Heart right ventricle (tissue), 16 donors: ENCODE measurements around the gene CCL2. TPM values are rescaled to one million over a fixed set of nuclear protein-coding genes. Genes with fewer than 3 reads are reported as not detected.

Experiments
- ATAC-seq, 8 donors: fragments of 200-7000 bp; cut with Tn5 transposase; one replicate each; pipeline ENCODE4 v1.9.1; 2020; ENCODE audit warnings: mild to moderate bottlenecking in 8 of 8, moderate library complexity in 8 of 8, moderate number of reproducible peaks in 1 of 8
- DNase-seq, 2 donors: peaks; one replicate each; pipeline ENCODE4 v3.0.0-alpha.2; 2020
- H3K27ac ChIP-seq, 10 donors: fragments of 200-600 bp; sonication (generic) in 2 of 10; one replicate each; pipeline versions ENCODE4 v1.5.0 to v1.8.0; 2020 to 2022; ENCODE audit warnings: mild to moderate bottlenecking in 3 of 10
- H3K27me3 ChIP-seq, 7 donors: fragments of 200-600 bp; one replicate each; pipeline ENCODE4 v1.8.0; 2021 to 2022; ENCODE audit warnings: mild to moderate bottlenecking in 2 of 7
- H3K36me3 ChIP-seq, 9 donors: fragments of 200-600 bp; sonication (generic) in 1 of 9; one replicate each; pipeline versions ENCODE4 v1.5.0 to v1.8.0; 2020 to 2022; ENCODE audit warnings: mild to moderate bottlenecking in 2 of 9
- H3K4me1 ChIP-seq, 9 donors: fragments of 200-600 bp; sonication (generic) in 1 of 9; one replicate each; pipeline versions ENCODE4 v1.5.0 to v1.8.0; 2020 to 2022; ENCODE audit warnings: mild to moderate bottlenecking in 4 of 9
- H3K4me3 ChIP-seq, 10 donors: fragments of 200-600 bp; sonication (generic) in 2 of 10; one replicate each; pipeline versions ENCODE4 v1.5.0 to v1.8.0; 2020 to 2022; ENCODE audit warnings: mild to moderate bottlenecking in 7 of 10, moderate library complexity in 2 of 10
- H3K9me3 ChIP-seq, 11 donors: fragments of 200-600 bp in 10 of 11; sonication (generic) in 2 of 11; one replicate each; pipeline versions ENCODE4 v1.5.0 to v1.8.0; 2013 to 2022; ENCODE audit warnings: mild to moderate bottlenecking in 2 of 11, control low read depth in 1 of 11, moderate library complexity in 1 of 11
- CTCF ChIP-seq, 9 donors: fragments of 200-600 bp; sonication (generic) in 2 of 9; IDR thresholded peaks; one replicate each; pipeline versions ENCODE4 v1.5.0 to v1.8.0; 2021 to 2022; ENCODE audit warnings: antibody characterized with exemption in 9 of 9, mild to moderate bottlenecking in 5 of 9, moderate library complexity in 1 of 9
- WGBS, 2 donors: extraction: QIAGEN DNeasy Blood & Tissue Kit; methylation state at CpG; one replicate each; pipeline ENCODE4 v1.1.7; 2013; ENCODE audit warnings: inconsistent platforms in 1 of 2; 5-methylcytosine and 5-hydroxymethylcytosine counted together
- intact Hi-C, 10 donors: fragments of 100-400 bp; cut with DNase I; formaldehyde crosslinking; loops; one replicate each; pipeline versions ENCODE4 v1.11.1 to v1.14.2; 2022
- polyA plus RNA-seq, 2 donors: library from polyadenylated mRNA; stranded (reverse); fragments of 200-250 nt; gene quantifications; one replicate each; pipeline ENCODE4 v1.2.3, GENCODE V29; 2013
- total RNA-seq, 10 donors: library from RNA; stranded (reverse); fragmentation: NEBNext Ultra II Directional in 3 of 10; extraction: Animal tissue kit (Norgen Biotek cat#: 25700) in 3 of 10; gene quantifications; one replicate each; pipeline versions ENCODE4 v1.2.1 to v1.2.4, GENCODE V29; 2021 to 2023
- donor health status: Arrhythmogenic right ventricular cardiomyopathy.
- donor health status: ischemic (EF 13 %, LVEDD 7.1; RV severe dilation, severe dysfunction).
- donor health status: healthy with polysubstance abuse.
- donor health status: DM: no; HTN: yes; CAD: no.
- donor health status: DM: no; HTN: no; CAD: no.
- donor health status: ischemic (EF 25% LVEDD 6.9; RV normal size, moderate dysfunction).
- donor health status: ischemic (EF 25% LVEDD 5.7; RV mildly dilated, moderate dysfunction).
- donor health status: healthy.
- donor health status: DM: yes; HTN: yes; CAD: no.
- donor health status: Ischemic cardiomyopathy.
- donor health status: ischemic (EF 35%, LVEDD 5.7; RV mildly dilated, moderate dysfunction).
- donor health status: nonischemic (EF 11% LVEDD 7.7; RV severe dilation, severe dysfunction).
- donor health status: DM: yes; HTN: yes; CAD: no.
- donor health status: PGD.
- donor health status: ischemic (EF 29% LVEDD 5.4; RV normal size, mild dysfunction).
- donor health status: nonischemic (EF 23%, LVEDD 6.1; RV moderate dilation, normal function).

Gene CCL2
- total and polyA plus RNA-seq, 12 donors, result 2.9 to 264 (median 42.0) TPM

DNA sequence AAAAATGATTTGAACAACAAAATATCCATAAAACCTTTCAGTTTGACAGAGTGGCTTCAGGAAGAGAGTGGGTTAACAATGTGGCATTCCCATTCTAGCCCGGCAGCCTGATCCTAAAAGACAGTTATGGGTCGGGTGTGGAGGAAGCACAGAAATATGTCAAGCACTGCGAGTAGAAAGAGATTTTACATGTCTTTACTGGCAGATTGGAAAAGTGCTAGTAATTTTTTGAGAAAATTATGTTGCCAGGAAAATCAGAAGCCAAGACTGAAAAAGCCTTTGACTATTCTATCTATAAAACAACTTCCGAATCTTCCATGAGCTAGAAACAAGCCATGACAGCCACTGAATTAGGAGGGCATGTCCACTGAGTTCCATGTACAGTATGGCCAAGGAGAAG lies 5.8 kb downstream of the CCL2 start:
- DNase-seq (no peak), ATAC-seq (no peak)
- no peak for TF ChIP-seq CTCF (IDR thresholded peaks at IDR 0.05)
- no peak overlapping the region for H3K4me3 ChIP-seq
- peaks cover 0 to 9% (median 0%) of the 10 kb centered on the region in 9 donors for H3K36me3 ChIP-seq
- no peak overlapping the region for H3K27ac ChIP-seq
- intact Hi-C loops, result no loop called here
- 56 to 59% methylated on average over 4 of the region's 4 CpGs for WGBS, 2 donors
- H3K4me1 ChIP-seq, result peaks cover 0 to 29% (median 8%) of the 10 kb centered on the region in 9 donors
- no peaks in the 10 kb centered on the region for H3K27me3 ChIP-seq
- H3K9me3 ChIP-seq, result no peaks in the 10 kb centered on the region

GRCh38 chr17:34261568-34262337 lies 6.7 kb downstream of the CCL2 start:
- H3K27me3 ChIP-seq, result no peaks in the 10 kb centered on the region
- no peak overlapping the region for H3K4me3 ChIP-seq
- 72 to 77% methylated on average over 5 of the region's 5 CpGs for WGBS, 2 donors
- intact Hi-C loops, result no loop called here
- H3K4me1 ChIP-seq, result peaks cover 0 to 27% (median 0%) of the 10 kb centered on the region in 9 donors
- no peak for TF ChIP-seq CTCF (IDR thresholded peaks at IDR 0.05)
- no peak for ATAC-seq
- H3K36me3 ChIP-seq, result peaks cover 0 to under 1% (median 0%) of the 10 kb centered on the region in 9 donors
- DNase-seq, result no peak
- no peak overlapping the region for H3K27ac ChIP-seq
- no peaks in the 10 kb centered on the region for H3K9me3 ChIP-seq

DNA sequence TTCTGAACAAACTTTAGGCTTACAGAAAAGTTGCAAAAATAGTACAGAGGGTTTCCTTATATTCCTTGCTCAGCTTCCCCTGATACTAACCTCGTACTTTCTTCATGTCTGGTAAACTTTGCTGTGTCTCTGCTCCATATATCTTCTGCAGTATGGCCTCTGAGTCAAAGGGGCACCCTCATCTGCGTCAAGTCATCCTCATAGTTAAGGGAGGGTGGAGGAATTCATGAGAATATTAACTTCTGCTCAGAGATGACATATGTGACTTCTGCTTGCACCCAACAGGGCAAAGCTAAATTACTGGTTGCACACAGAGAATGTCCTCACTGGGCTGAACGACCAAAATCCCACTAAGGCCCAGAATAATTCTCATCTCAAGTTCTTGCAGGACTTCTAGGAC lies 10.6 kb downstream of the CCL2 start:
- peaks cover 0 to 18% (median 0%) of the 10 kb centered on the region in 9 donors for H3K4me1 ChIP-seq
- 43 to 64% methylated on average over 3 of the region's 3 CpGs for WGBS, 2 donors
- intact Hi-C loops, result no loop called here
- DNase-seq (no peak), ATAC-seq (no peak)
- peaks cover 0 to 3% (median 0%) of the 10 kb centered on the region in 7 donors for H3K27me3 ChIP-seq
- no peak overlapping the region for H3K27ac ChIP-seq
- no peak for TF ChIP-seq CTCF (IDR thresholded peaks at IDR 0.05)
- no peaks in the 10 kb centered on the region for H3K36me3 ChIP-seq
- no peaks in the 10 kb centered on the region for H3K9me3 ChIP-seq
- no peak overlapping the region for H3K4me3 ChIP-seq

DNA sequence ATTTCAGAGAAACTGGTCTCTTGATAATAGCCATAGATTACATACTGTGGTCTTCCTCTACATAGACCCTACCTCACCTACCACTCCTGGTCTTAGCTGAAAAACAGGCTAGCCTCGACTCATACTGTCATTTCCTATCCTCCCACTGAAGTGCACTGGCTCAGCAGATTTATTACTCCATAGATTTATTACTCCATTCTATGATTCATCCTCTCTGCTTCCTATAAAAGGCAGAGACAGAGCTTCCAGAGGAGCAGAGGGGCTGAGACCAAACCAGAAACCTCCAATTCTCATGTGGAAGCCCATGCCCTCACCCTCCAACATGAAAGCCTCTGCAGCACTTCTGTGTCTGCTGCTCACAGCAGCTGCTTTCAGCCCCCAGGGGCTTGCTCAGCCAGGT lies 14.9 kb downstream of the CCL2 start, which contains the start of gene CCL7:
TSS of gene CCL7 (plus strand) at position 253 of the 400 bp plus-strand sequence. CDS start at position 323, 70 bp downstream.
- Histone ChIP-seq H3K27me3 (peaks cover 0 to 7% (median 0%) of the 10 kb centered on the region in 7 donors), H3K9me3 (no peaks in the 10 kb centered on the region), H3K4me1 (peaks cover 0 to 18% (median 0%) of the 10 kb centered on the region in 9 donors), H3K27ac (peak within 1 kb of the TSS in 1 of 10 donors; percentile 17), H3K36me3 (no peaks in the 10 kb centered on the region), H3K4me3 (no peak within 1 kb of the TSS)
- DNase-seq, result no peak
- TF ChIP-seq CTCF (IDR thresholded peaks at IDR 0.05), result no peak
- intact Hi-C loops, result no loop called here
- 47 to 63% methylated on average over 1 of the region's 1 CpG for WGBS, 2 donors
- peak in 1 of 8 donors; percentile 53 for ATAC-seq
